ENCODE results near the gene DMGDH. TPM values are rescaled to one million over a fixed set of nuclear protein-coding genes. Genes with fewer than 3 reads are reported as not detected.

The DMGDH gene
- total and polyA plus RNA-seq, 7 donors = 0.41 to 5.3 (median 2.1) TPM; not detected in 2

- intact Hi-C loops (cut with DNase I) = no loop called here
- H3K4me1 ChIP-seq = no peaks in the 10 kb centered on the region
- DNase-seq = no peak
Observed at GRCh38 chr5:78995521-78996007, 73.9 kb downstream of the DMGDH start.

DNA sequence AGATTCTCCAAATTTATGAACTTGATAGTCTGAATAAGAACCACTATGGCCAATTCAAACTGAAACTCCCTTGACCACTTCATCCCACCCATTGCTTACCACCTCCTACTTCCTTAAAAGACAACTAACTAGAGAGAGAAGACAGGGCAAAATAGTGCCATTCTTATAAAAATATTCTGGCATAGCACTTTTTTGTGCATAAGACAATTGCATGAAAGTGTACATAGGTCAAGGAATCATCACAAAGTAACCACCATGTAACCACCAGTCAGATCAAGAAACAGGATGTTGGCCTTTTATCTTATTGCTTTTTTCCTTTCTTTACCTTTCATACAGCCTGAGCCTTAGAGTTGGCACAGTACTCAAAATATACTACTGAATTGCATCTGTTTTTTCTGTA lies 76.3 kb downstream of the DMGDH start:
- intact Hi-C loops (cut with DNase I) = no loop called here
- H3K27ac ChIP-seq = no peak overlapping the region
- H3K4me3 ChIP-seq = no peak overlapping the region
- H3K9me3 ChIP-seq = no peaks in the 10 kb centered on the region
- TF ChIP-seq EP300 (IDR thresholded peaks at IDR 0.05) (no peak), POLR2A (IDR thresholded peaks at IDR 0.05) (no peak), CTCF (IDR thresholded peaks at IDR 0.05) (no peak), POLR2AphosphoS5 (IDR thresholded peaks at IDR 0.05) (no peak)
- DNase-seq = no peak
- H3K4me1 ChIP-seq = no peaks in the 10 kb centered on the region
- no peaks in the 10 kb centered on the region for H3K27me3 ChIP-seq
- no peaks in the 10 kb centered on the region for H3K36me3 ChIP-seq

More at GRCh38 chr5:78995521-78996007, 73.9 kb downstream of the DMGDH start:
- no peaks in the 10 kb centered on the region for H3K27me3 ChIP-seq
- WGBS, 2 donors = 93 to 95% methylated on average over 2 of the region's 2 CpGs
- TF ChIP-seq CTCF (IDR thresholded peaks at IDR 0.05) = no peak
- H3K36me3 ChIP-seq = no peaks in the 10 kb centered on the region
- H3K4me3 ChIP-seq = no peak overlapping the region
- H3K9me3 ChIP-seq = no peaks in the 10 kb centered on the region
- H3K27ac ChIP-seq = no peak overlapping the region

- WGBS, 2 donors = 88 to 95% methylated on average over 2 of the region's 2 CpGs
- Histone ChIP-seq H3K9me3 (no peaks in the 10 kb centered on the region), H3K4me1 (no peaks in the 10 kb centered on the region), H3K27me3 (no peaks in the 10 kb centered on the region), H3K4me3 (no peak overlapping the region), H3K27ac (no peak overlapping the region), H3K36me3 (no peaks in the 10 kb centered on the region)
- no peak for TF ChIP-seq POLR2A (IDR thresholded peaks at IDR 0.05)
- no peak for TF ChIP-seq POLR2AphosphoS5 (IDR thresholded peaks at IDR 0.05)
- no peak for TF ChIP-seq CTCF (IDR thresholded peaks at IDR 0.05)
- TF ChIP-seq EP300 (IDR thresholded peaks at IDR 0.05) = no peak
- no peak for DNase-seq
- intact Hi-C loops (cut with DNase I) = no loop called here
Observed at GRCh38 chr5:78992146-78992545, 77.3 kb downstream of the DMGDH start.

- intact Hi-C loops (cut with DNase I) = loop anchor here (10.0 kb wide), 1 partner anchor 694 kb away; the partner anchor contains the start of gene AP3B1
- Histone ChIP-seq H3K4me3 (no peak overlapping the region), H3K9me3 (no peaks in the 10 kb centered on the region), H3K27ac (no peak overlapping the region), H3K4me1 (peaks cover 0 to 12% (median 11%) of the 10 kb centered on the region in 4 donors), H3K27me3 (no peaks in the 10 kb centered on the region), H3K36me3 (no peaks in the 10 kb centered on the region)
- DNase-seq = no peak
- 94 to 96% methylated on average over 12 of the region's 12 CpGs for WGBS, 2 donors
- TF ChIP-seq POLR2A (IDR thresholded peaks at IDR 0.05) (no peak), EP300 (IDR thresholded peaks at IDR 0.05) (no peak), POLR2AphosphoS5 (IDR thresholded peaks at IDR 0.05) (no peak), CTCF (IDR thresholded peaks at IDR 0.05) (no peak)
Observed at GRCh38 chr5:78989080-78989479, 80.4 kb downstream of the DMGDH start.

DNA sequence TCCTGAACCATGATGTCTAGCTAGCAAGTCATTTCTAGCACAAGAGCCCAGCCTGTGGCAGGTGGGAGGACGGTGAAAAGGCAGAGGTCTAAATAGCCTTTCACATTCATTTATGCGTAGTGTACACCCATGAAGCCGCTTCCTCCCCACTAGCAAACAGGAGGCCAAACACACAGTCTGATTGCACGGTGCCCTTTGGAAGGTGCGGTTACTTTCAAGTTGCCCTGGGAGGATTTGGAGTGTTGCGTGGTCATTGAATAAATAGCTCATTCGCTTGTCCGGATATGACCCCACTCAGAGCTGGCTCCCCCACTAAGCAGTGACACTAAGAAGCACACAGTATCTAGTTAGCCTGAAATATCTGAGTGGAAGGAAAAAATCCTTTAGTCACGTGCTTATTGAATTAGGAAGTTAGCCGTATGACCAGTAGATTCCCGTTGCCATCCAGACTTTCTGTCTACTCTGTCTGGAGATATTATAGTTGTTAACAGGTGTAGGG lies 83.7 kb downstream of the DMGDH start:
- TF ChIP-seq EP300 (IDR thresholded peaks at IDR 0.05) = no peak
- peak in 2 of 4 donors; percentile 9 to 46 for TF ChIP-seq POLR2AphosphoS5 (IDR thresholded peaks at IDR 0.05)
- no peaks in the 10 kb centered on the region for H3K36me3 ChIP-seq
- no peaks in the 10 kb centered on the region for H3K9me3 ChIP-seq
- H3K27me3 ChIP-seq = no peaks in the 10 kb centered on the region
- peaks cover 0 to 26% (median 21%) of the 10 kb centered on the region in 4 donors for H3K4me1 ChIP-seq
- DNase-seq = peak; percentile 68
- peak overlapping the region; percentile 95 to 100 (median 98) for H3K27ac ChIP-seq
- WGBS, 2 donors = 3 to 4% methylated on average over 11 of the region's 11 CpGs
- intact Hi-C loops (cut with DNase I) = loop anchor here (10.0 kb wide), 1 partner anchor 691 kb away; the partner anchor contains the start of gene AP3B1
- H3K4me3 ChIP-seq = peak overlapping the region; percentile 71 to 97 (median 78)

Data from sigmoid colon (tissue), 7 donors.